Mammary epithelial cell (primary cell): Measurements from ENCODE around the gene RASL12.

ENCODE experiments used
- CTCF ChIP-seq, 2 donors: IDR thresholded peaks in 1 of 2; conservative IDR thresholded peaks in 1 of 2; 2 replicates each; pipeline ENCODE4 v1.5.1; 2011 to 2012; ENCODE audit warnings: inconsistent platforms in 2 of 2, low read length in 2 of 2, mild to moderate bottlenecking in 2 of 2, control low read depth in 1 of 2, low read depth in 1 of 2; ENCODE audit not compliant: insufficient read depth in 1 of 2; ENCODE audit errors: extremely low read depth in 1 of 2
- EZH2 ChIP-seq: IDR thresholded peaks from 2 replicates; pipeline ENCODE4 v1.6.1; 2012; ENCODE audit warnings: low read length, inconsistent platforms, borderline replicate concordance

- TF ChIP-seq CTCF (conservative IDR thresholded peaks at IDR 0.05 in 1 of 2, IDR thresholded peaks at IDR 0.05 in 1 of 2; ENCODE audit: extremely low read depth in 1 of 2, insufficient read depth in 1 of 2, low read depth in 1 of 2, low read length in 2 of 2) (no peak), EZH2 (no peak)
Measured at GRCh38 chr15:65110676-65111292, 43.0 kb upstream of the RASL12 start.
